HG03060 (cell line): Measurements from ENCODE around the gene ACAP2.
"Not testable (repeated sequence)": the region's sequence is repeated elsewhere in the genome, so short reads cannot be mapped to it uniquely, and the experiment has no call there.

Experiments used
- ATAC-seq: cut with Tn5 transposase; IDR thresholded peaks from one replicate; pipeline ENCODE4 v1.9.1; 2021; ENCODE audit warnings: low read depth, moderate number of reproducible peaks; ENCODE audit not compliant: unreplicated experiment

Gene ACAP2

GRCh38 chr3:195446359-195446758, 3.5 kb upstream of the ACAP2 start:
- no peak for ATAC-seq

GRCh38 chr3:195445885-195446284, 3.1 kb upstream of the ACAP2 start:
- no peak for ATAC-seq

GRCh38 chr3:195443391-195443989, 670 bp upstream of the ACAP2 start:
- no peak for ATAC-seq

- no peak for ATAC-seq
These were observed 738 bp downstream of the ACAP2 start for GRCh38 chr3:195441992-195442572.

- no peak for ATAC-seq
These were observed 1.3 kb downstream of the ACAP2 start for GRCh38 chr3:195441476-195441991.

- no peak for ATAC-seq
These were observed 1.8 kb downstream of the ACAP2 start for GRCh38 chr3:195441051-195441450.

- no peak for ATAC-seq
These were observed 2.4 kb downstream of the ACAP2 start for GRCh38 chr3:195440379-195440778.

GRCh38 chr3:195438371-195438770, 4.4 kb downstream of the ACAP2 start:
- ATAC-seq: no peak

GRCh38 chr3:195425849-195426248, 17.0 kb downstream of the ACAP2 start:
- ATAC-seq: no peak

- no peak for ATAC-seq
These were observed 19.0 kb downstream of the ACAP2 start for GRCh38 chr3:195423818-195424217.

GRCh38 chr3:195421400-195421799, 21.4 kb downstream of the ACAP2 start:
- no peak for ATAC-seq

GRCh38 chr3:195416795-195417194, 26.0 kb downstream of the ACAP2 start:
- ATAC-seq: no peak

- no peak for ATAC-seq
These were observed 31.0 kb downstream of the ACAP2 start for GRCh38 chr3:195411836-195412235.

- ATAC-seq: no peak
These were observed 32.3 kb downstream of the ACAP2 start for GRCh38 chr3:195410546-195410945.

GRCh38 chr3:195407531-195408409, 35.0 kb downstream of the ACAP2 start:
- no peak for ATAC-seq

GRCh38 chr3:195405651-195406050, 37.2 kb downstream of the ACAP2 start:
- no peak for ATAC-seq

- no peak for ATAC-seq
These were observed 38.9 kb downstream of the ACAP2 start for GRCh38 chr3:195403841-195404408.

- ATAC-seq: no peak
These were observed 39.6 kb downstream of the ACAP2 start for GRCh38 chr3:195403244-195403643.

- no peak for ATAC-seq
These were observed 40.9 kb downstream of the ACAP2 start for GRCh38 chr3:195401943-195402342.

- ATAC-seq: not testable (repeated sequence)
These were observed 44.4 kb downstream of the ACAP2 start for GRCh38 chr3:195398460-195398859.

GRCh38 chr3:195397524-195397923, 45.3 kb downstream of the ACAP2 start:
- ATAC-seq: no peak
